GM18858 (cell line): ENCODE results near the gene CAMK2B.

Source experiments
- ATAC-seq: cut with Tn5 transposase; IDR thresholded peaks from one replicate; pipeline ENCODE4 v1.9.1; 2021; ENCODE audit not compliant: unreplicated experiment

Gene CAMK2B

GRCh38 chr7:44196450-44196872 lies 128.9 kb downstream of the CAMK2B start:
- no peak for ATAC-seq

GRCh38 chr7:44195889-44196288 lies 129.5 kb downstream of the CAMK2B start:
- no peak for ATAC-seq

- ATAC-seq: no peak
These were observed 130.7 kb downstream of the CAMK2B start for GRCh38 chr7:44194562-44195145.

GRCh38 chr7:44194069-44194468 lies 131.3 kb downstream of the CAMK2B start:
- no peak for ATAC-seq

GRCh38 chr7:44193011-44193802 lies 132.2 kb downstream of the CAMK2B start:
- no peak for ATAC-seq

GRCh38 chr7:44191171-44191570 lies 134.2 kb downstream of the CAMK2B start:
- no peak for ATAC-seq

- ATAC-seq: no peak
These were observed 135.2 kb downstream of the CAMK2B start for GRCh38 chr7:44189993-44190872.

- ATAC-seq: no peak
These were observed 136.0 kb downstream of the CAMK2B start, which contains the start of gene GCK for GRCh38 chr7:44189286-44189992. TSS of gene GCK (minus strand) at chr7:44189439. CDS start at chr7:44188953, 486 bp downstream.

GRCh38 chr7:44188480-44189225 lies 136.7 kb downstream of the CAMK2B start:
- no peak for ATAC-seq

- ATAC-seq: no peak
These were observed 137.6 kb downstream of the CAMK2B start for GRCh38 chr7:44187636-44188416.

GRCh38 chr7:44186736-44187135 lies 138.7 kb downstream of the CAMK2B start:
- ATAC-seq: no peak

- no peak for ATAC-seq
These were observed 139.7 kb downstream of the CAMK2B start for GRCh38 chr7:44185729-44186128.

- no peak for ATAC-seq
These were observed 140.4 kb downstream of the CAMK2B start for GRCh38 chr7:44184873-44185446.

GRCh38 chr7:44184206-44184872 lies 141.1 kb downstream of the CAMK2B start:
- ATAC-seq: no peak

- ATAC-seq: no peak
These were observed 142.0 kb downstream of the CAMK2B start for GRCh38 chr7:44183386-44183785.

GRCh38 chr7:44182827-44183226 lies 142.6 kb downstream of the CAMK2B start:
- ATAC-seq: no peak

- ATAC-seq: no peak
These were observed 144.8 kb downstream of the CAMK2B start for GRCh38 chr7:44180631-44181030.

- no peak for ATAC-seq
These were observed 147.7 kb downstream of the CAMK2B start for GRCh38 chr7:44177570-44178131.
